GM12865 (cell line): ENCODE data around the gene MEF2D.

Source experiments
- DNase-seq: peaks from one replicate; pipeline ENCODE4 v3.0.0; 2010; ENCODE audit warnings: low read depth
- H3K4me3 ChIP-seq: 2 replicates; pipeline ENCODE4 v1.5.1; 2011; ENCODE audit warnings: mild to moderate bottlenecking, low read depth, low read length, control low read depth
- CTCF ChIP-seq: IDR thresholded peaks from 2 replicates; pipeline ENCODE4 v1.5.1; 2011; ENCODE audit warnings: low read length, control low read depth, low read depth, inconsistent platforms; ENCODE audit not compliant: insufficient read depth; ENCODE audit errors: missing control alignments

The MEF2D gene

GRCh38 chr1:156480016-156480370 lies 20.6 kb downstream of the MEF2D start:
- no peak overlapping the region for H3K4me3 ChIP-seq
- peak; percentile 8 for TF ChIP-seq CTCF
- no peak for DNase-seq

- H3K4me3 ChIP-seq, result no peak overlapping the region
- DNase-seq, result no peak
- TF ChIP-seq CTCF, result no peak
Observed at GRCh38 chr1:156479093-156480015, 21.2 kb downstream of the MEF2D start.

GRCh38 chr1:156478250-156478627 lies 22.3 kb downstream of the MEF2D start:
- TF ChIP-seq CTCF, result no peak
- no peak overlapping the region for H3K4me3 ChIP-seq
- no peak for DNase-seq

- DNase-seq, result no peak
- TF ChIP-seq CTCF, result no peak
- no peak overlapping the region for H3K4me3 ChIP-seq
Observed at GRCh38 chr1:156477526-156478249, 22.9 kb downstream of the MEF2D start.

GRCh38 chr1:156476501-156477298 lies 23.9 kb downstream of the MEF2D start:
- no peak for TF ChIP-seq CTCF
- DNase-seq, result no peak

GRCh38 chr1:156475568-156476500 lies 24.7 kb downstream of the MEF2D start:
- DNase-seq, result no peak
- no peak for TF ChIP-seq CTCF

More at GRCh38 chr1:156476501-156477298, 23.9 kb downstream of the MEF2D start:
- H3K4me3 ChIP-seq, result no peak overlapping the region

More at GRCh38 chr1:156475568-156476500, 24.7 kb downstream of the MEF2D start:
- H3K4me3 ChIP-seq, result no peak overlapping the region
